Endothelial cell of umbilical vein (primary cell): ENCODE data around the gene PEX7. TPM values are rescaled to one million over a fixed set of nuclear protein-coding genes. Genes with fewer than 3 reads are reported as not detected.

ENCODE experiments used
- BruUV-seq: library from RNA; stranded (reverse); fragments of 400-500 nt; replicated peaks from 2 replicates; lab custom pipeline; 2021; lab: Mats Ljungman, UMichigan
- CTCF ChIA-PET: fragments of 300-600, 350-600 bp; sonication (Branson Sonifier 250); formaldehyde crosslinking; loops from one replicate; lab custom pipeline; 2021; ENCODE audit warnings: antibody characterized with exemption, inconsistent platforms; lab: Charles Lee
- POLR2A ChIA-PET: fragments of 300-600, 350-600 bp; sonication (Branson Sonifier 250); formaldehyde crosslinking; loops from one replicate; lab custom pipeline; 2021; ENCODE audit warnings: antibody characterized with exemption, inconsistent platforms; lab: Charles Lee
- DNase-seq: peaks from one replicate; pipeline ENCODE4 v3.0.0-alpha.2; 2011; ENCODE audit warnings: low read depth, low spot score
- FAIRE-seq: peaks from 2 replicates; lab custom pipeline; 2011; peaks lifted over from hg19 to GRCh38; lab: Jason Lieb, UNC
- H2AFZ ChIP-seq: 2 replicates; pipeline ENCODE4 v1.6.0; 2012; ENCODE audit warnings: low read depth, low read length, control low read depth, inconsistent platforms
- H3K27ac ChIP-seq: 2 replicates; pipeline ENCODE4 v1.5.1; 2011; ENCODE audit warnings: low read depth, mild to moderate bottlenecking, control low read depth, low read length, moderate library complexity; ENCODE audit not compliant: insufficient read depth
- H3K27me3 ChIP-seq, 2 experiments: 2 replicates each; pipeline versions ENCODE4 v1.6.0 to v1.6.1; 2011; ENCODE audit warnings: low read length in 2 of 2, mixed read lengths in 1 of 2; ENCODE audit not compliant: control insufficient read depth in 2 of 2, insufficient read depth in 2 of 2
- H3K36me3 ChIP-seq, 2 experiments: 2 replicates in 1 of 2; 3 replicates in 1 of 2; pipeline ENCODE4 v1.5.1; 2011; ENCODE audit warnings: low read length in 2 of 2, mild to moderate bottlenecking in 1 of 2, moderate library complexity in 1 of 2; ENCODE audit not compliant: control insufficient read depth in 2 of 2, insufficient read depth in 2 of 2; ENCODE audit errors: extremely low read depth in 1 of 2
- H3K4me1 ChIP-seq: 3 replicates; pipeline ENCODE4 v1.5.1; 2011; ENCODE audit warnings: mild to moderate bottlenecking, low read length; ENCODE audit not compliant: control insufficient read depth, insufficient read depth; ENCODE audit errors: extremely low read depth
- H3K4me2 ChIP-seq: 2 replicates; pipeline ENCODE4 v1.6.1; 2011; ENCODE audit warnings: low read length, control low read depth, mixed read lengths; ENCODE audit not compliant: insufficient read depth
- H3K4me3 ChIP-seq, 3 experiments: fragments of 200-600 bp in 1 of 3; sonication (generic), shearing (Covaris generic) in 1 of 3; replicated peaks in 1 of 3; 2 replicates each; pipeline ENCODE4 v1.5.1; 2011 to 2016; ENCODE audit warnings: control low read depth in 3 of 3, low read length in 3 of 3, mild to moderate bottlenecking in 2 of 3, inconsistent platforms in 1 of 3, low read depth in 1 of 3, moderate library complexity in 1 of 3; ENCODE audit not compliant: insufficient read depth in 1 of 3
- H3K79me2 ChIP-seq: 2 replicates; pipeline ENCODE4 v1.6.0; 2012; ENCODE audit warnings: low read length, inconsistent platforms; ENCODE audit not compliant: control insufficient read depth, insufficient read depth
- H3K9ac ChIP-seq: replicated peaks from 2 replicates; pipeline ENCODE3; 2011; ENCODE audit warnings: low read length, control low read depth; ENCODE audit not compliant: insufficient read depth; ENCODE audit errors: extremely low read depth
- H3K9me1 ChIP-seq: replicated peaks from 3 replicates; pipeline ENCODE4 v1.6.0; 2011; ENCODE audit warnings: mild to moderate bottlenecking, low read length; ENCODE audit not compliant: control insufficient read depth, insufficient read depth; ENCODE audit errors: extremely low read depth
- H3K9me3 ChIP-seq: replicated peaks from 2 replicates; pipeline ENCODE4 v1.5.1; 2012; ENCODE audit warnings: low read length, inconsistent platforms; ENCODE audit not compliant: control insufficient read depth, insufficient read depth
- H4K20me1 ChIP-seq: replicated peaks from 2 replicates; pipeline ENCODE3; 2011; ENCODE audit warnings: mild to moderate bottlenecking, low read length; ENCODE audit not compliant: control insufficient read depth, insufficient read depth; ENCODE audit errors: extremely low read depth
- CTCF ChIP-seq, 2 donors: IDR thresholded peaks; 1 replicate in 1 of 2; 2 replicates in 1 of 2; pipeline ENCODE4 v1.5.1; 2011; ENCODE audit warnings: low read length in 2 of 2, mild to moderate bottlenecking in 2 of 2, moderate library complexity in 2 of 2, control low read depth in 1 of 2, inconsistent platforms in 1 of 2, low read depth in 1 of 2; ENCODE audit not compliant: insufficient read depth in 1 of 2; ENCODE audit errors: extremely low read depth in 1 of 2
- EZH2 ChIP-seq: IDR thresholded peaks from 2 replicates; pipeline ENCODE4 v1.6.1; 2012; ENCODE audit warnings: borderline replicate concordance, low read depth, mild to moderate bottlenecking, moderate library complexity, low read length, inconsistent platforms; ENCODE audit not compliant: severe bottlenecking
- FOS ChIP-seq: IDR thresholded peaks from 2 replicates; pipeline ENCODE4 v1.6.1; 2011; ENCODE audit warnings: mild to moderate bottlenecking, low read length, moderate library complexity, borderline replicate concordance; ENCODE audit not compliant: insufficient read depth
- GATA2 ChIP-seq: IDR thresholded peaks from 2 replicates; pipeline ENCODE4 v1.7.0; 2011; ENCODE audit warnings: low read depth, mild to moderate bottlenecking, moderate library complexity, mixed read lengths, low read length; ENCODE audit not compliant: insufficient read length, insufficient read depth
- JUN ChIP-seq: IDR thresholded peaks from 2 replicates; pipeline ENCODE4 v1.6.1; 2011; ENCODE audit warnings: borderline replicate concordance, low read depth; ENCODE audit not compliant: insufficient read length, insufficient read depth
- MAX ChIP-seq: IDR thresholded peaks from 2 replicates; pipeline ENCODE4 v1.6.1; 2011; ENCODE audit not compliant: insufficient read depth, insufficient read length
- MYC ChIP-seq: IDR thresholded peaks from one replicate; pipeline ENCODE4 v1.6.1; 2011; ENCODE audit warnings: mild to moderate bottlenecking, low read depth, low read length
- POLR2A ChIP-seq: IDR thresholded peaks from 2 replicates; pipeline ENCODE4 v1.6.1; 2012; ENCODE audit warnings: low read depth, mild to moderate bottlenecking, control low read depth, low read length
- POLR2AphosphoS5 ChIP-seq: IDR thresholded peaks from 2 replicates; pipeline ENCODE4 v1.6.1; 2012; ENCODE audit warnings: low read depth, mild to moderate bottlenecking, control low read depth, low read length, moderate library complexity; ENCODE audit not compliant: insufficient read depth
- dilution Hi-C: fragments of 300-500 bp; cut with MboI; formaldehyde crosslinking; loops from one replicate; pipeline ENCODE4 v1.15.0; 2019; ENCODE audit warnings: low sequenced_read_pairs; ENCODE audit not compliant: extremely low pct_ligation_motif_present
- intact Hi-C: fragments of 100-400 bp; cut with micrococcal nuclease; formaldehyde crosslinking; loops from one replicate; pipeline ENCODE4 v1.10.0; 2022
- polyA plus RNA-seq, 4 experiments: library from polyadenylated mRNA; depleted of rRNA in 3 of 4; stranded (reverse) in 3 of 4; unstranded in 1 of 4; fragments of >200 nt; gene quantifications; 2 replicates each; pipeline versions ENCODE4 v1.2.1 to v1.2.3, GENCODE V29; 2011 to 2012; ENCODE audit warnings: missing spikeins in 1 of 4
- total RNA-seq: library from RNA; stranded (reverse); gene quantifications from 2 replicates; pipeline ENCODE4 v1.2.3, GENCODE V29; 2021

Gene PEX7
- total and polyA plus RNA-seq, 2 donors (not counting 3 experiments of a cell fraction or from before 2014, with no cell fraction given): 3.7 to 5.7 TPM

- TF ChIP-seq POLR2AphosphoS5 (no peak), GATA2 (no peak), JUN (no peak), MYC (no peak), CTCF (IDR thresholded peaks at IDR 0.05; ENCODE audit: extremely low read depth in 1 of 2, insufficient read depth in 1 of 2, low read depth in 1 of 2, low read length in 2 of 2) (no peak), FOS (no peak), EZH2 (no peak), POLR2A (no peak), MAX (no peak)
- BruUV-seq: no TSS peak
- intact Hi-C loops: no loop called here
- POLR2A ChIA-PET: no interaction called here
- Histone ChIP-seq H3K36me3 (no peaks in the 10 kb centered on the region), H4K20me1 (no peaks in the 10 kb centered on the region), H3K4me2 (no peak overlapping the region), H2AFZ (no peak overlapping the region), H3K4me1 (no peaks in the 10 kb centered on the region), H3K79me2 (no peaks in the 10 kb centered on the region), H3K27ac (no peak overlapping the region), H3K27me3 (no peaks in the 10 kb centered on the region), H3K4me3 (no peak overlapping the region), H3K9me3 (no peaks in the 10 kb centered on the region), H3K9me1 (no peaks in the 10 kb centered on the region), H3K9ac (no peak overlapping the region)
- dilution Hi-C loops: no loop called here
- DNase-seq (no peak), FAIRE-seq (no peak)
- CTCF ChIA-PET: interaction anchor here (1.2 kb wide), 1 partner anchor 129 kb away, joined by 3 read pairs; no protein-coding TSS in a partner anchor
These were observed 49.0 kb upstream of the PEX7 start for GRCh38 chr6:136773473-136773796.
